Measurements from ENCODE around the gene EP400.
A peak's percentile ranks its signal among the peaks of the same experiment; 100 is the strongest.

EP400 gene, protein sequence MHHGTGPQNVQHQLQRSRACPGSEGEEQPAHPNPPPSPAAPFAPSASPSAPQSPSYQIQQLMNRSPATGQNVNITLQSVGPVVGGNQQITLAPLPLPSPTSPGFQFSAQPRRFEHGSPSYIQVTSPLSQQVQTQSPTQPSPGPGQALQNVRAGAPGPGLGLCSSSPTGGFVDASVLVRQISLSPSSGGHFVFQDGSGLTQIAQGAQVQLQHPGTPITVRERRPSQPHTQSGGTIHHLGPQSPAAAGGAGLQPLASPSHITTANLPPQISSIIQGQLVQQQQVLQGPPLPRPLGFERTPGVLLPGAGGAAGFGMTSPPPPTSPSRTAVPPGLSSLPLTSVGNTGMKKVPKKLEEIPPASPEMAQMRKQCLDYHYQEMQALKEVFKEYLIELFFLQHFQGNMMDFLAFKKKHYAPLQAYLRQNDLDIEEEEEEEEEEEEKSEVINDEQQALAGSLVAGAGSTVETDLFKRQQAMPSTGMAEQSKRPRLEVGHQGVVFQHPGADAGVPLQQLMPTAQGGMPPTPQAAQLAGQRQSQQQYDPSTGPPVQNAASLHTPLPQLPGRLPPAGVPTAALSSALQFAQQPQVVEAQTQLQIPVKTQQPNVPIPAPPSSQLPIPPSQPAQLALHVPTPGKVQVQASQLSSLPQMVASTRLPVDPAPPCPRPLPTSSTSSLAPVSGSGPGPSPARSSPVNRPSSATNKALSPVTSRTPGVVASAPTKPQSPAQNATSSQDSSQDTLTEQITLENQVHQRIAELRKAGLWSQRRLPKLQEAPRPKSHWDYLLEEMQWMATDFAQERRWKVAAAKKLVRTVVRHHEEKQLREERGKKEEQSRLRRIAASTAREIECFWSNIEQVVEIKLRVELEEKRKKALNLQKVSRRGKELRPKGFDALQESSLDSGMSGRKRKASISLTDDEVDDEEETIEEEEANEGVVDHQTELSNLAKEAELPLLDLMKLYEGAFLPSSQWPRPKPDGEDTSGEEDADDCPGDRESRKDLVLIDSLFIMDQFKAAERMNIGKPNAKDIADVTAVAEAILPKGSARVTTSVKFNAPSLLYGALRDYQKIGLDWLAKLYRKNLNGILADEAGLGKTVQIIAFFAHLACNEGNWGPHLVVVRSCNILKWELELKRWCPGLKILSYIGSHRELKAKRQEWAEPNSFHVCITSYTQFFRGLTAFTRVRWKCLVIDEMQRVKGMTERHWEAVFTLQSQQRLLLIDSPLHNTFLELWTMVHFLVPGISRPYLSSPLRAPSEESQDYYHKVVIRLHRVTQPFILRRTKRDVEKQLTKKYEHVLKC (N-terminal part only)

DNA sequence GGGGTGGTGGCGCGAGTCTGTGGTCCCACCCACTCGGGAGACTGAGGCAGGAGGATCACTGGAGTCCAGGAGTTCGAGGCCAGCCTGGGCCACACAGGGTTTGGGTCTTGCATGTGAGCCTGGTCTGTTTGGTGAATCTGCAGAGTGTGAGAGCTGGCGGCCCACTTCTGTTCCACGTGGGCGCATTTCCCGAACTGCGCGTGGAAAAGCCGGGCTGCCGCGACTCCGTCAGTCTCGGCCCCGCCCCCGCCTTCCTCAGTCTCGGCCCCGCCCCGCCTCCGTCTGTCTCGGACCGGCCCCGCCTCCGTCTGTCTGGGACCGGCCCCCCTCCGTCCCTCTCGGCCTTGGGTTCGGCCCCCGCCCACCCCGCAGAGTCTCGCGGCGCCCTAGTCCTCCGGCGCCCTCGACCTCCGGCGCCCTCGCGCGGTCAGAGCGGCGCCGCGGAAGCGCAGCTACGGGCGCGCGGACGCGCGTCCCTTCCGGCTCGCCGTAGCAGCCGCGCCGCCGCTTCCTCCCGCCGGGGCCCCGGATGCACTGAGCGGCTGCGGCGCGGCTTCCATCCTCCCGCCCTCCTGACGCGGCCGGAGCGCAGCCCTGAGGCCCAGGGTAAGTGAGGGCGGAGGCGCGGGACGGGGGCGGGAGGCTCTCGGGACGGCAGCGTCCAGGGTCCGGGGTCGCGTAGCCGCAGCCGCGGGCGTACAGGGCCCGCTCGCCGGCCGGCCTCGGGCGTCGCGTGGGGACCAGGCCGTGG, at the start of gene EP400:
TSS of gene EP400 (plus strand) at position 512 of the 751 bp plus-strand sequence. CDS start 10,678 bp downstream, outside the sequence.
- ATAC-seq, result peak; percentile 98

GRCh38 chr12:131900397-131900796, 49.3 kb upstream of the EP400 start:
- H3K4me3 Mint-ChIP-seq, result no peak overlapping the region
- H3K27me3 Mint-ChIP-seq, result no peaks in the 10 kb centered on the region
- no peaks in the 10 kb centered on the region for H3K9me3 Mint-ChIP-seq
- peaks cover 43% of the 10 kb centered on the region for H3K4me1 Mint-ChIP-seq
- H3K27ac Mint-ChIP-seq, result no peak overlapping the region
- no peak for ATAC-seq
- H3K36me3 Mint-ChIP-seq, result peaks cover 13% of the 10 kb centered on the region

More for the DNA sequence above, at the start of gene EP400:
- H3K27me3 Mint-ChIP-seq, result no peaks in the 10 kb centered on the region
- peaks cover 12% of the 10 kb centered on the region for H3K36me3 Mint-ChIP-seq
- H3K9me3 Mint-ChIP-seq, result no peaks in the 10 kb centered on the region
- H3K4me1 Mint-ChIP-seq, result peaks cover 32% of the 10 kb centered on the region
- H3K27ac Mint-ChIP-seq, result peak within 1 kb of the TSS; percentile 84
- H3K4me3 Mint-ChIP-seq, result peak within 1 kb of the TSS; percentile 93

DNA sequence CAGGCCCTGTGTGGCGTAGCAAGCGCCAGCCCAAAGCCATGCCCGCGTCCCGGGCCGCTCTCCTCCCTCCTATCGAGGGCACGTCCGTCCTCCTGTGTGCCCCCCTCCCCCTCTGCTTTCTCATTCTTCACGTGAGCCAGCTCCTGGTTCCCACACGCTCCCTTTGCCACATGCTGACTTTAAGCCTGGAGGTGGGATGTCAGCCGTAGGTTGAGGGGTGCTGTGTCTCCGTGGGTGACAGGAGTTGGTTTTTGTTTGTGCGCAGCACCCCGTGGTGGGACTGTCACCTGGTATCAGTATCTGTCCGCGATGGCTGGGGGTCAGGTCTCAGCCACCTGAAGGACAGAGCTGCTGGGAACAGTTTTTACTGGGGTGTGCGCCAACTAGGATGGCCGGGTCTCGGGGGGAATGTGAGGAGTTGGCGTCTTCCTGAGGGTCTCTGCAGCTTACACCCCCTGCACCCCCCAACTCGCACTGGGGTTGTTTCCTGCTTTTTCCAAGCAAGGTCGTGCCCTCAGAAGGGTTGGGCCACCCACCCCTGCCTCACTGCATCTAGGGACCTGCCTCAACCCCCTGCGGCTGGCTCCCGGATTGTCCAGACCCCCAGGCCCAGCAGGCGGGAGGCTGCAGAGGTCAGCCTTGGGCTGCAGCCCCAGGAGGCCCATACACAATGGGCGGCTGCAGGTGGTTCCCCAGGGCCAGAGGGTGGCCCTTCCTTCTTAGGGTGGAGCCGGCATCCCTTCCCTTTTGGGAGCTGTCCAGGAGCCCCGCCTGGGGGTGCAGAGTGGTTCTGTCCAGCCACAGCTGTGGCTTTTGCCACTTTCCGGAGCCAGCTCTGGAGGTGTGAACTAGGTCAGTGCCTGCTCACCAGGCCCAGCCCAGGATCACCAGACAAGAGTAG, 48.1 kb upstream of the EP400 start:
- ATAC-seq, result no peak
- peaks cover 40% of the 10 kb centered on the region for H3K4me1 Mint-ChIP-seq
- peaks cover 13% of the 10 kb centered on the region for H3K36me3 Mint-ChIP-seq
- H3K27me3 Mint-ChIP-seq, result no peaks in the 10 kb centered on the region
- H3K9me3 Mint-ChIP-seq, result no peaks in the 10 kb centered on the region
- H3K4me3 Mint-ChIP-seq, result no peak overlapping the region
- no peak overlapping the region for H3K27ac Mint-ChIP-seq

DNA sequence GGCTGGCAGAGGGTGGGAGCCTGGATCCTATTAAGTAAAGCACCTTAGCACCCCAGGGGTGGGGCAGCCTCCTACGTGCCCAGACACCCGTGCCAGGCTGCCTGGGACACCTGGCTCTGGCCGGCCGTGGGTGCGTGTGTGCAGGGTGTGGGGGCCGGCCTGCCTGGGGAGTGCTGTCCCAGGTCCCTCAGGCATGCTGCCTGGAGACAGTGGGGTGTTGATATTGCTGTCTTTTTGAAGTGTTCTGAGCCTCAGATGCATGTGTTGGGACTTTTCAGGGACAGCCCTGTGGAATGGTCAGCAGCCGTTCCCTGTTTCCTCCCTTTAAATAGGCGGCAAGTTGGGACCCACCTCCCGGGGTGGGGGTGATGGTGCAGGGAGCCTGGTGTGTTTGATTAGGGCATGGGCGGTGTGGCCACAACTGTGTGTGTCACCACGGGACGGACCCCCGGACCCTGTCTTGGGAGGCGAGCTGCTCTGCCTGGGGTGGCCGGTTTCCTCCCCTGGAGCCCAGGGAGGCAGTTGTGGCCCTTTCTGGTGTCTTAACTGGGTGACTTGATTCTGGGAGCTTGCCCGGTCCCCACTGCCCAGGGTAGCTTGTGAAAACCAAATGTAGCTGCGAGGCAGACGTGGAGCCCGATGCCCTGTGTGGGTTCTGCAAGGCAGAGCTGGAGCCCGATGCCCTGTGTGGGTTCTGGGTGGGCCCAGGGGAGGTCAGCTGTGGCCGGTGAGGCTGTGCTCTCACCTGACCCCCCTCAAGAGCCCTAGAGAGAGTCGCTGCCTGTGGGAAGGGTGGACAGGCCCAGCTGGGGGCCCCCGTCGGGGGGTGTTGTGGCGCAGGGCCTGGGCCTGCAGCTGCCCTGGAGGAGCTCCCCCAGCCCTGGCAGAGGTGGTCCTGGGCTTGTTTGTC, 47.2 kb upstream of the EP400 start:
- no peak overlapping the region for H3K4me3 Mint-ChIP-seq

GRCh38 chr12:131903270-131904255, 46.2 kb upstream of the EP400 start:
- Mint-ChIP-seq H3K36me3 (no peaks in the 10 kb centered on the region), H3K4me3 (no peak overlapping the region), H3K9me3 (no peaks in the 10 kb centered on the region), H3K4me1 (peaks cover 29% of the 10 kb centered on the region), H3K27me3 (no peaks in the 10 kb centered on the region), H3K27ac (no peak overlapping the region)
- ATAC-seq, result no peak

More for the DNA sequence above, 47.2 kb upstream of the EP400 start:
- peaks cover 9% of the 10 kb centered on the region for H3K36me3 Mint-ChIP-seq
- no peaks in the 10 kb centered on the region for H3K9me3 Mint-ChIP-seq
- peaks cover 36% of the 10 kb centered on the region for H3K4me1 Mint-ChIP-seq
- H3K27ac Mint-ChIP-seq, result no peak overlapping the region
- H3K27me3 Mint-ChIP-seq, result no peaks in the 10 kb centered on the region
- ATAC-seq, result no peak

DNA sequence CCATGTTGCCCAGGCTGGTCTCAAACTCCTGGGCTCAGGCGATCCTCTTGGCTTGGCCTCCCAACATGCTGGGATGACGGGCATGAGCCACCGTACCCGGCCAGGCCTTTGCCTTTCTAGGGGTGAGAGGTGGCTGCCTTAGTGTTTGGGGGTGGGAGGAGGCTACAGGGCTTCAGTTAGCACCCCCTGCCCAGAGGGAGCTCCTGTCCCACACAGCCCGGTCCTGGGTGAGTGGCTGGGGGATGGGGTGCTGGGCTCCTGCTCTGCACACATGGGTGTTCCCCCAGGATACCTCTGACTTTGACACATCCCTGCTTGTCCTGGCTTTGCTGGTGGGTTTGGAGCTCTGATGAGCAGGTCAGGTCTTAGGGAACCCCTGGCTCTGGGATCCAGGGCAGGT, 45.4 kb upstream of the EP400 start:
- Mint-ChIP-seq H3K4me1 (peaks cover 28% of the 10 kb centered on the region), H3K36me3 (peaks cover 4% of the 10 kb centered on the region), H3K27ac (no peak overlapping the region), H3K9me3 (no peaks in the 10 kb centered on the region), H3K27me3 (no peaks in the 10 kb centered on the region), H3K4me3 (no peak overlapping the region)
- ATAC-seq, result no peak

- H3K4me3 Mint-ChIP-seq, result no peak overlapping the region
- peaks cover 4% of the 10 kb centered on the region for H3K36me3 Mint-ChIP-seq
- H3K27me3 Mint-ChIP-seq, result no peaks in the 10 kb centered on the region
- H3K4me1 Mint-ChIP-seq, result peaks cover 25% of the 10 kb centered on the region
- no peak overlapping the region for H3K27ac Mint-ChIP-seq
- no peaks in the 10 kb centered on the region for H3K9me3 Mint-ChIP-seq
- ATAC-seq, result no peak
Observed at GRCh38 chr12:131905081-131905629, 44.6 kb upstream of the EP400 start.

DNA sequence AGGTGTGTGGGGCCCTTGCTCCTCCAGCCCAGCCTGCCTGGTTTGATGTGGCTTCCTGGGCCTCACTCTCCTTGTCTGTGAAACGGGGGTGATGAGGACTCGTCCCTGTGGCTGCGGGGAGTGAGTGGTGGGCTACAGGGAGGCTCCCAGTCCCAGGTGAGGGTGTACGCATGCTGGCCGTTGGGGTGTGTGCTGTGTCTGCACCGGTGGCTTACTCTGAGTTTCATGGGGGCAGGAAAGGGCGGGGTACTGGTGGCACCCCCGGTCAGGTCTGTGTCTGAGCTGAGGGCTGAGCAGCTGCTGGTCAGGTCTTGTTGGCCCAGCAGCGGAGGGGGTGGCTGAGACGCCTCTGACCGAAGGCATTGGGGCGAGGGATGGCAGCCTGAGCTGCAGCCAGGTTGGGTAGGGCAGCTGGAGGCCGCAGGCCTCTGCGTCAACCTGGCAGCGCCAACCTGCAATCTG, 44.1 kb upstream of the EP400 start:
- H3K27ac Mint-ChIP-seq, result no peak overlapping the region
- peaks cover 22% of the 10 kb centered on the region for H3K4me1 Mint-ChIP-seq
- H3K9me3 Mint-ChIP-seq, result no peaks in the 10 kb centered on the region
- ATAC-seq, result no peak
- peaks cover 4% of the 10 kb centered on the region for H3K36me3 Mint-ChIP-seq
- no peak overlapping the region for H3K4me3 Mint-ChIP-seq
- no peaks in the 10 kb centered on the region for H3K27me3 Mint-ChIP-seq

- Mint-ChIP-seq H3K9me3 (no peaks in the 10 kb centered on the region), H3K4me3 (no peak overlapping the region), H3K27ac (no peak overlapping the region), H3K36me3 (peaks cover 13% of the 10 kb centered on the region), H3K4me1 (peaks cover 16% of the 10 kb centered on the region), H3K27me3 (no peaks in the 10 kb centered on the region)
- ATAC-seq, result peak; percentile 49
Observed at GRCh38 chr12:131907379-131908091, 42.2 kb upstream of the EP400 start.

DNA sequence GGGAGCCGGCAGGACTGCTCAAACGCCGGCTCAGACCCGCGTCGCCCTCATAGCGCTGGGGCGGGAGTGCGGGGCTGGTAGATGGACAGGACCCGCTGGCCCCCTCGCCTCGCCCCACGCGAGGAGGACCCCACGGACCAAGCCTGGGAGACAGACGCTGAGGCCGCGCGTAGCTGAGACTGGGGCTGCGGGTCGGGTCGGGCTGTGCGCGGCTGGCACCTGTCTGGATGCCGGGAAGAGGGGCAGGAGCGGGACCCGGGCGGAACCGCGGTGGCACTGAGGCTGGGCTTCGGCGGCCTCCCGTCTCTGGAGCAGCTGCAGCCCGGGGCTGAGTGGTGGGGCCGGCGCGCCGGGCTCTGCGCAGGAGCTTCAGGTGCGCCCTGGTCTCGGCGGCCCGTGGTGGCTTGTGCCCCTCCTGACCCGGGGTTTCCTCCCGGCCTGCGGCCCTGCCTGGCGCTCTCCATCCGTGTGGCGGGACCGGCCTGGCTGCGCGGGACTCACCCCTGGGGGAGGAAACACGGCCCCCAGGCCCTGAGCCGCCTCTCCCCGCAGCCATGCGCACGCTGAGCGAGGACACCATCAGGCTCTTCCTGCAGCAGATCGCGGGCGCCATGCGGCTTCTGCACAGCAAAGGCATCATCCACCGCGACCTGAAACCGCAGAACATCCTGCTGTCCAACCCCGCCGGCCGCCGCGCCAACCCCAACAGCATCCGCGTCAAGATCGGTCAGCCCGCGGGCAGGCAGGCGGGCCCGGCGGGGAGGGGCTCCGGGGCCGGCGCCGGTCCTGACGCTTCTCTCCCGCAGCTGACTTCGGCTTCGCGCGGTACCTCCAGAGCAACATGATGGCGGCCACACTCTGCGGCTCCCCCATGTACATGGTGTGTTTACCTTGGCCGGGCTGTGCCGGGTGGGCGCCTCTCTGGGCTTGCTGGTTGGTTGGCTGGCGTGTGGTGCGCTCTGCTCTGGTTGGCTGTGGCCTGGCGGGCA, 41.4 kb upstream of the EP400 start:
- H3K36me3 Mint-ChIP-seq, result peaks cover 16% of the 10 kb centered on the region
- H3K9me3 Mint-ChIP-seq, result no peaks in the 10 kb centered on the region
- ATAC-seq, result peak; percentile 35
- no peaks in the 10 kb centered on the region for H3K27me3 Mint-ChIP-seq
- H3K4me3 Mint-ChIP-seq, result no peak overlapping the region
- H3K4me1 Mint-ChIP-seq, result peaks cover 13% of the 10 kb centered on the region
- no peak overlapping the region for H3K27ac Mint-ChIP-seq
